PC-3 (cell line): Measurements from ENCODE around the gene MDC1.

Source experiments
- CTCF ChIP-seq: fragments of 300-600 bp; sonication (generic); conservative IDR thresholded peaks from 2 replicates; pipeline ENCODE4 v1.5.1; 2017; ENCODE audit warnings: antibody characterized with exemption, low read depth, mild to moderate bottlenecking, low read length
- EZH2 ChIP-seq: fragments of 300-600 bp; sonication (generic); IDR thresholded peaks from one replicate; pipeline ENCODE4 v1.6.1; 2017; ENCODE audit warnings: antibody characterized with exemption, mild to moderate bottlenecking, low read length; ENCODE audit not compliant: unreplicated experiment
- EZH2phosphoT487 ChIP-seq: fragments of 300-600 bp; sonication (generic); IDR thresholded peaks from 2 replicates; pipeline ENCODE4 v1.6.1; 2018; ENCODE audit warnings: mild to moderate bottlenecking, antibody characterized with exemption, low read length, borderline replicate concordance

- TF ChIP-seq CTCF, result no peak; the same call in 1 of the 2 replicates
- TF ChIP-seq EZH2, result no peak
- TF ChIP-seq EZH2phosphoT487, result no peak
Measured at GRCh38 chr6:30744054-30744805, 27.1 kb upstream of the MDC1 start, which contains the start of gene IER3.
